CD4-positive, alpha-beta T cell treated with Interleukin-15 for 4 hours (primary cell): Measurements from ENCODE around the gene PNMA6E.
"Not testable (repeated sequence)": the region's sequence is repeated elsewhere in the genome, so short reads cannot be mapped to it uniquely, and the experiment has no call there.

ENCODE experiments used
- DNase-seq: peaks from one replicate; pipeline ENCODE4 v3.0.0-alpha.2; 2020; ENCODE audit warnings: low spot score

PNMA6E gene

DNA sequence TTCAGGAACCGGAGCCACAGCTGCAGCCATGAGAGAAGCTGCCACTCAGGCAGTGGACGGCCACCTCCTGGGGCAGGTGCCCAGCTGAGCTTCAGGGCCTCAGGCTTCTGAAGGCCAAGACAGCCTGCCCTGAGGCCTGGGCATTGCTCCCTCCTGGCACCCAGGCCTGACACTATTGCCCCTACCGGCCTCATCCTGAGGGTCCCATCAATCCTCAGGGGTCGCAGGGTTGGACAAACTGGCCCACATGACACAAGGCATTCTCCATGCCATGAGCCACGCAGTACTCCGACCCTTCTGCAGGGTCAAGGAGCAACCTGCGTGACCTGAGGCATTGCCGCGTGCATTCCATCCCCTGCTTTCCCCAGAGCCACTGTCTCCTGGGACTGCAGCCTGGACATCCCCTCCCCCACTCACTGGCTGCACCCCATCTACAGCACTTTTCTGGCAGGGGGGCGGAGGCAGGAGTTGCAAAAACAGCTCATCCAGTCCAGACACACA is 7.1 kb upstream of the PNMA6E start:
- DNase-seq, result no peak

DNA sequence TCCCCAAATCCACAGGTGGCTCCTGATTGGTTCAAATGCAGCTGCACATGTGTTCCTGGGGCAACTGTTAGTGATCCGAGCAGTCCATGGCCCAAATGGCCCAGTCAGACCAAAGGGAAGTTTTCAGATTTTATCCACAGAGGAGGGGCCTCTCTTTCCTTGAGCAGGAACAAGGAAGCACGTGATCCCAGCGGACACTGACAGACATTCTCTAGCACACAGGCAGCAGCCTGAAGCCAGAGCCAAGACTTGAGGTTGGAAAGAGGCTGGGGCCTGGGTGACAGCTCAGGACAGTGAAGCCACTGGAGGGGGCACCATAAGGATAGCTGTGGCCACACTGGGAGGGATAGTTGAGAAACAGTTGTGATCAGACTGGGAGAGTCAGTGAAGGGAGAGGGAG is 6.6 kb upstream of the PNMA6E start:
- no peak for DNase-seq

DNA sequence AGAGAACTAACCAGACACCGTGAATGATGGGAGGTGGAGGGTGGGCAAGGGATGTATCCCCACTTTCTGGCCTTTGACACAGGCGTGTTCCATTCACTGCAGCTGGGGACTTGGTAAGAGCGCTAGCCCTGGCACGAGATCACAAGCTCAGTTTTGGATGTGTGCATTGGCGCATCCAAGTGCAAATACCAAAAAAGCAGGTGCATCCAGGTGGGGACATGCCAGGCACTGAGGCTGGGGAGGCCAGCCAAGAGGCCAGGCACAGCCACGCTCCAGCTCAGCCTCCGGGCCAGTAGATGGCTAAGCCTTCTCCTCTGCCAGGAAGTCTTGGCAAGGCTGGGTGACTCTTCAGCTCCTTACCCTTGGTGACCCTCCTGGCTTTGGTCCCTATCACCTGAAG is 5.8 kb upstream of the PNMA6E start:
- no peak for DNase-seq

- no peak for DNase-seq
Observed at GRCh38 chrX:153406011-153406410, 4.9 kb upstream of the PNMA6E start.

DNA sequence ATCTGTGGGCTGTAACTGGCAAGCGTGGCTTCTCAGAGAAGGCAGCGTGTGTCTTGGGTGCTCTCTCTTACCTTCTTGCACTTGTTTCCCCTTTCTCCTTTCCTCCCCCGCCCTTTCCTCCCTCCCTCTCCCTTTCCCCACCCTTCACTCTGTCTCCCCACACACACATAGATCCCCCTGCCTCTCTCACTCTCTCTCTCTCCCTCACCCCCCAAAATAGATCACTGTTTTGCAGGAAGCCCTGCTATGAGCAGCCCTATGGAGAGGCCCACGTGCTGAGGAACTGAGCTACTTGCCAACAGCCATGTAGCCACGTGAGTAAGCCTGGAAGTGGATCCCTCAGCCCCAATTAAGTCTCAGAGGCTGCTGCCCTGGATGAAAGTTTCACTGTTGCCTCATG is 4.3 kb upstream of the PNMA6E start:
- no peak for DNase-seq

DNA sequence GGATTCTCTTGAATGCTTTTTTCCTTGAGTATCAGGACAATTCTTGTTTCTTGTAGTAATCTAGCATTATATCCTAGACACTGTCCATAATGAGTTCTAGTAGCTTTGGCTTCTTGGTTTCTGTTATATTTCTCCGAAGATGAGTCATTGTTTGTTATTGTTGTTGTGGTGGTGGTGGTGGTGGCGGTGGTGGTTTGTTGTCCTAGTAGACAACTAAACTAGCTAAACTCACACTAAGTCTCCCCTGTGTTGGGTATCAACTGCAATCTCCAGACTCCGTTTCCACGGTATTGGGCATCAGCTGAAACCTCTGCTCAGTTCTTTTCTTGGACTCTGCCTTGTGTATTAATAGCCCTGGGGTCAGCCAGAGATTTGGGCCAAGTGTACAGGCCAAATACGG is 3.2 kb upstream of the PNMA6E start:
- DNase-seq, result not testable (repeated sequence)

- DNase-seq, result peak; percentile 28
Observed at GRCh38 chrX:153400146-153401132, 711 bp downstream of the PNMA6E start.

- DNase-seq, result no peak
Observed at GRCh38 chrX:153398275-153398960, 2.7 kb downstream of the PNMA6E start.

GRCh38 chrX:153397256-153397960 is 3.7 kb downstream of the PNMA6E start:
- no peak for DNase-seq

GRCh38 chrX:153396320-153397195 is 4.6 kb downstream of the PNMA6E start:
- DNase-seq, result no peak

GRCh38 chrX:153395613-153396319 is 5.4 kb downstream of the PNMA6E start:
- DNase-seq, result no peak

DNA sequence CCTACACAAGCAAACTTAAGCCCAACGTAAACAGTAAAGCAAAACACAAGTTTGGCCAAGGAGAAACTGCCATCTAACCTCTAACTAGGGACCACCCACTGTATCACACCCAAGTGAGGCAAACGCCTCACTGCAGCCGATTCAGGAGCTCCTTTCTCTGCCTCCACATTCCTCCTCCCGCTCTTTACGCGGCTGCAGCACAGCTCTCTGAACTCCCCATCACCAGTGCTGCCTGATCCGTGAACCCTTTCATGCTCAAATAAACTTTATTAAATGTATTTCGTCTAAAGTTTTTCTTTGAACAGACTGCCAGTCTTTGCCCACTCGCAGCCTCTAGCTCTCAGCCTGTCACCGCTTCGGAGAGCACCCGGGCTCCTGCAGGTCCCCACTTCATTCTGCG is 6.5 kb downstream of the PNMA6E start:
- DNase-seq, result no peak

GRCh38 chrX:153392642-153393321 is 8.4 kb downstream of the PNMA6E start:
- DNase-seq, result no peak

DNA sequence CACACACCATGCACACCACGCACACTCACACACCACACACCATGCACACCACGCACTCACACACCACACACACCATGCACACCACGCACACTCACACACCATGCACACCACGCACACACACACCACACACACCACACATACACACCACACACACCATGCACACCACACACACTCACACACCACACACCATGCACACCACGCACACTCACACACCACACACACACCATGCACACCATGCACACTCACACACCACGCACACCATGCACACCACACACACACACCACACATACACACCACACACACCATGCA is 11.7 kb downstream of the PNMA6E start:
- DNase-seq, result not testable (repeated sequence)

DNA sequence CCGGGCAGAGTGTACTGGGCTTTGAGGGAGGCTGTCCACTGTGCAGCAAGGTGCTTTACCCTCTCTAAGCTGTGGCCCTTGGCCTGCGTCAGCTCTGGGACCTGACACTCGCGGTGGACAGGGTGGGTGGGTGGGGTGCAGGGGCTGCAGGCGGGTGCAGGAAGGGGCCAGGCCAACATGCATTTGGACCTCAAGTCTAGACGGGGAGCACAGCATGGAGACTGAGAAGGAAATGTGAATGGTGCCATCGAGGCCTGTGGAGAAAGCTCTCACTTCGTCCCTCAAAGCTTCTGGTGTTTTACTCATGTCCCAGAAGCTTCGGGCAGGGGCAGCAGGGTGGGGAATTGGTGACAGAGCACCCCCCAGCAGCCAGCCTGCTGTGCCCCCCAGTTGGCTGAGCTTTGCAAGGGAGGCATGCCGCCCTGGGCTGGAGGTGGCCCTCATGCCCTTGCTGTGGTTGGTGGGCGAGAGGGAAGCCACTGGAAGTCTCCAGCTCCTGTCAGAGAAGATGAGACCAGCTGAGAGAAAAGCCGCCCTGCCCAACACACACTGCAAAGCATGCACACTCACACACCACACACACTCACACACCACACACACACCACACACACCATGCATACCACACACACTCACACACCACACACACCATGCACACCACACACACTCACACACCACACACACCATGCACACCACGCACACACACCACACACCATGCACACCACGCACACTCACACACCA is 12.3 kb downstream of the PNMA6E start:
- no peak for DNase-seq

GRCh38 chrX:153387987-153388721 is 13.0 kb downstream of the PNMA6E start:
- DNase-seq, result no peak

GRCh38 chrX:153387345-153387744 is 13.8 kb downstream of the PNMA6E start:
- DNase-seq, result no peak

DNA sequence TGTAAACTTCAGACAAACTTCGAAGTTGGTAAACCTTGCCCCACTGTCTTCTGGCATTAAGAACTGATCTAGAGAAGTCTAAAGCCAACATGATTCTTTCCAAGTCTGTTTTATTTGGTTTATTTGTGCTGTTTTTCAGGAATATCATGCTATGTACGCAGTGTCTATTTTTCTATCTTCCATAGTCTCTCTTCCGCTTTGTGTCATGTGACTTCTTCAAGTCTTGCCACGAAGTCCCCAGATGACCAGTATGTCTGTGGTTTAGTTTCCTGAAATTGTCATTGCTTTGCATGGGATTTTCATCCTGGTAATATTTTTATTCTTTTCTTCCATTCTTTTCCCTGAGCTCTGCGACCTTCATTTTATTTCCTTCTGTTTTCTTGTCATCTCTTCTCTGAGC is 15.1 kb downstream of the PNMA6E start:
- DNase-seq, result no peak

DNA sequence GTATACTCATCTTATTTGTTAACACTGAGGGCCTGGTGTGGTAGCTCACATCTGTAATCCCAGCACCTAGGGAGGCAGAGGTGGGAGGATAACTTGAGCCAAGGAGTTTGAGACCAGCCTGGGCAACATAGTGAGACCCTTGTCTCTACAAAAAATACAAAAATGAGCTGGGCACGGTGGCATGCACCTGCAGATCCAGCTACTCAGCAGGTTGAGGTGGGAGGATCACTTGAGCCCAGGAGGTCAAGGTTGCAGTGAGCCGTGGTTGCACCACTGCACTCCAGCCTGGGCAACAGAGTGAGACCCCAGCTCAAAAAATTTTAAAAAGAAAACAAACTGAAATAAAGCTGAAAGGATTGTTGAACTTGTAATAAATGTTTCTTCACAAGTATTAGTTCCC is 16.2 kb downstream of the PNMA6E start:
- DNase-seq, result not testable (repeated sequence)
